Adrenal gland (tissue), 5 donors: ENCODE data around the gene GPR153.

Experiments used
- CTCF ChIP-seq, 6 experiments: fragments of 450-650 bp in 4 of 6; fragments of 200-600 bp in 2 of 6; sonication (generic) in 1 of 6; IDR thresholded peaks; 1 replicate in 5 of 6; 2 replicates in 1 of 6; pipeline versions ENCODE4 v1.5.1 to v1.8.0; 2016 to 2021; ENCODE audit warnings: antibody characterized with exemption in 6 of 6, mild to moderate bottlenecking in 2 of 6, moderate library complexity in 1 of 6
- POLR2A ChIP-seq, 2 donors: fragments of 450-650 bp; IDR thresholded peaks; one replicate each; pipeline ENCODE4 v1.6.1; 2017; ENCODE audit warnings: antibody characterized with exemption in 2 of 2, mild to moderate bottlenecking in 2 of 2, moderate library complexity in 1 of 2
- donor health status: DM: no; HTN: no; CAD: no.

GRCh38 chr1:6294890-6295556 lies 34.1 kb upstream of the GPR153 start:
- TF ChIP-seq CTCF (IDR thresholded peaks at IDR 0.05) (no peak), POLR2A (IDR thresholded peaks at IDR 0.05) (no peak)
